OCI-LY7 (cell line): ENCODE results near the gene TMEM45B. TPM values are rescaled to one million over a fixed set of nuclear protein-coding genes. Genes with fewer than 3 reads are reported as not detected.
"Not testable (repeated sequence)": the region's sequence is repeated elsewhere in the genome, so short reads cannot be mapped to it uniquely, and the experiment has no call there.

Source experiments
- BruUV-seq: library from RNA; stranded (reverse); fragments of 400-500 nt; replicated peaks from 2 replicates; lab custom pipeline; 2021; lab: Mats Ljungman, UMichigan
- CTCF ChIA-PET: fragments of 300-600 bp; sonication (Branson Sonifier 250); formaldehyde crosslinking; loops from one replicate; lab custom pipeline; 2022; ENCODE audit warnings: antibody characterized with exemption; ENCODE audit not compliant: unreplicated experiment; lab: Charles Lee
- POLR2A ChIA-PET: fragments of 300-600 bp; sonication (Branson Sonifier 250); formaldehyde crosslinking; loops from one replicate; lab custom pipeline; 2022; ENCODE audit warnings: antibody characterized with exemption; lab: Charles Lee
- DNase-seq: peaks from one replicate; pipeline ENCODE4 v3.0.0-alpha.2; 2015; ENCODE audit warnings: low spot score
- H2AFZ ChIP-seq: fragments of 200-600 bp; sonication (generic), shearing (Covaris generic); 2 replicates; pipeline ENCODE4 v1.6.1; 2014; ENCODE audit warnings: mild to moderate bottlenecking, antibody characterized with exemption, low read length, moderate library complexity
- H3K27ac ChIP-seq: fragments of 200-600 bp; sonication (generic); 2 replicates; pipeline ENCODE4 v1.5.1; 2014; ENCODE audit warnings: mixed run types, low read depth, mild to moderate bottlenecking, moderate library complexity, low read length, inconsistent platforms; ENCODE audit not compliant: poor library complexity, severe bottlenecking
- H3K36me3 ChIP-seq: fragments of 200-600 bp; sonication (generic); 2 replicates; pipeline ENCODE4 v1.6.1; 2014; ENCODE audit warnings: mild to moderate bottlenecking, antibody characterized with exemption, low read length, moderate library complexity, mixed read lengths; ENCODE audit not compliant: insufficient read depth
- H3K4me1 ChIP-seq: fragments of 200-600 bp; sonication (generic); 2 replicates; pipeline ENCODE4 v1.5.1; 2014; ENCODE audit warnings: mild to moderate bottlenecking, low read length; ENCODE audit not compliant: insufficient read depth, poor library complexity, severe bottlenecking
- H3K4me2 ChIP-seq: fragments of 200-600 bp; sonication (generic); 2 replicates; pipeline ENCODE4 v1.6.1; 2014; ENCODE audit warnings: mild to moderate bottlenecking, low read length
- H3K4me3 ChIP-seq: fragments of 200-600 bp; sonication (generic); 2 replicates; pipeline ENCODE4 v1.5.1; 2014; ENCODE audit warnings: mild to moderate bottlenecking, low read depth, low read length; ENCODE audit not compliant: poor library complexity, severe bottlenecking
- H3K79me2 ChIP-seq: fragments of 200-600 bp; sonication (generic); 2 replicates; pipeline ENCODE4 v1.6.1; 2016; ENCODE audit warnings: low read depth, mild to moderate bottlenecking, low read length, moderate library complexity, mixed read lengths; ENCODE audit not compliant: insufficient read depth
- H3K9me2 ChIP-seq: fragments of 200-600 bp; sonication (generic); 2 replicates; pipeline ENCODE4 v1.6.1; 2016; ENCODE audit warnings: mild to moderate bottlenecking, low read length, mixed read lengths; ENCODE audit not compliant: insufficient read depth
- H3K9me3 ChIP-seq: fragments of 200-600 bp; sonication (generic); 2 replicates; pipeline ENCODE4 v1.6.1; 2014; ENCODE audit warnings: mild to moderate bottlenecking, mixed run types, low read length, mixed read lengths
- H4K20me1 ChIP-seq: fragments of 200-600 bp; sonication (generic); 2 replicates; pipeline ENCODE4 v1.6.1; 2014; ENCODE audit warnings: mild to moderate bottlenecking, antibody characterized with exemption, low read length, moderate library complexity, mixed read lengths; ENCODE audit not compliant: insufficient read depth
- EZH2phosphoT487 ChIP-seq: fragments of 200-600 bp; sonication (generic); IDR thresholded peaks from 2 replicates; pipeline ENCODE4 v1.6.1; 2018; ENCODE audit warnings: low read depth, borderline replicate concordance, mild to moderate bottlenecking, mixed run types, antibody characterized with exemption, low read length, moderate library complexity, mixed read lengths
- intact Hi-C: fragments of 100-400 bp; cut with micrococcal nuclease; formaldehyde crosslinking; loops from one replicate; pipeline ENCODE4 v1.10.0; 2022; ENCODE audit not compliant: unreplicated experiment
- total RNA-seq, 2 experiments: library from RNA; depleted of rRNA in 1 of 2; stranded (reverse); fragments of >200 nt in 1 of 2; shearing (Covaris generic) in 1 of 2; gene quantifications; 2 replicates each; pipeline ENCODE4 v1.2.3, GENCODE V29; 2014 to 2022
- TF ChIP-seq, protein P1 (sequence below): fragments of 200-600 bp; sonication (generic); conservative IDR thresholded peaks from 2 replicates; pipeline ENCODE4 v1.5.1; 2014; ENCODE audit warnings: mild to moderate bottlenecking, antibody characterized with exemption, low read length, moderate library complexity, mixed read lengths

The TMEM45B gene
- total RNA-seq, 2 experiments from 2014 or later: not detected

- H3K9me2 ChIP-seq: no peaks in the 10 kb centered on the region
- ChIA-PET CTCF (no interaction called here), POLR2A (no interaction called here)
- H3K4me3 ChIP-seq: no peak overlapping the region
- no peaks in the 10 kb centered on the region for H3K79me2 ChIP-seq
- no peaks in the 10 kb centered on the region for H3K9me3 ChIP-seq
- BruUV-seq: no TSS peak
- DNase-seq: no peak
- H3K4me2 ChIP-seq: no peak overlapping the region
- H2AFZ ChIP-seq: no peak overlapping the region
- intact Hi-C loops: no loop called here
- TF ChIP-seq, protein P1, sequence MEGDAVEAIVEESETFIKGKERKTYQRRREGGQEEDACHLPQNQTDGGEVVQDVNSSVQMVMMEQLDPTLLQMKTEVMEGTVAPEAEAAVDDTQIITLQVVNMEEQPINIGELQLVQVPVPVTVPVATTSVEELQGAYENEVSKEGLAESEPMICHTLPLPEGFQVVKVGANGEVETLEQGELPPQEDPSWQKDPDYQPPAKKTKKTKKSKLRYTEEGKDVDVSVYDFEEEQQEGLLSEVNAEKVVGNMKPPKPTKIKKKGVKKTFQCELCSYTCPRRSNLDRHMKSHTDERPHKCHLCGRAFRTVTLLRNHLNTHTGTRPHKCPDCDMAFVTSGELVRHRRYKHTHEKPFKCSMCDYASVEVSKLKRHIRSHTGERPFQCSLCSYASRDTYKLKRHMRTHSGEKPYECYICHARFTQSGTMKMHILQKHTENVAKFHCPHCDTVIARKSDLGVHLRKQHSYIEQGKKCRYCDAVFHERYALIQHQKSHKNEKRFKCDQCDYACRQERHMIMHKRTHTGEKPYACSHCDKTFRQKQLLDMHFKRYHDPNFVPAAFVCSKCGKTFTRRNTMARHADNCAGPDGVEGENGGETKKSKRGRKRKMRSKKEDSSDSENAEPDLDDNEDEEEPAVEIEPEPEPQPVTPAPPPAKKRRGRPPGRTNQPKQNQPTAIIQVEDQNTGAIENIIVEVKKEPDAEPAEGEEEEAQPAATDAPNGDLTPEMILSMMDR: no peak
- no peak for TF ChIP-seq EZH2phosphoT487
- H4K20me1 ChIP-seq: no peaks in the 10 kb centered on the region
- no peaks in the 10 kb centered on the region for H3K36me3 ChIP-seq
- no peak overlapping the region for H3K27ac ChIP-seq
- H3K4me1 ChIP-seq: no peaks in the 10 kb centered on the region
Observed at GRCh38 chr11:129817534-129818051, 1.9 kb downstream of the TMEM45B start.

- H3K4me1 ChIP-seq, BruUV-seq, H3K4me2 ChIP-seq, H3K9me2 ChIP-seq, H3K79me2 ChIP-seq, DNase-seq, H3K4me3 ChIP-seq, H3K27ac ChIP-seq, H3K36me3 ChIP-seq, H4K20me1 ChIP-seq, H3K9me3 ChIP-seq, H2AFZ ChIP-seq, CTCF ChIA-PET, intact Hi-C loops: not testable (repeated sequence)
- POLR2A ChIA-PET: interaction anchor here (0.7 kb wide), 1 partner anchor 32 kb away, joined by 3 read pairs; no protein-coding TSS in a partner anchor
Observed at GRCh38 chr11:129818236-129818635, 2.6 kb downstream of the TMEM45B start.

GRCh38 chr11:129819237-129819636, 3.6 kb downstream of the TMEM45B start:
- intact Hi-C loops: no loop called here
- no peaks in the 10 kb centered on the region for H3K9me2 ChIP-seq

GRCh38 chr11:129820228-129820627, 4.6 kb downstream of the TMEM45B start:
- H3K79me2 ChIP-seq, POLR2A ChIA-PET, H3K36me3 ChIP-seq, H3K4me1 ChIP-seq, H3K9me2 ChIP-seq, BruUV-seq, H4K20me1 ChIP-seq, CTCF ChIA-PET, H3K4me3 ChIP-seq, H3K27ac ChIP-seq, intact Hi-C loops, H3K9me3 ChIP-seq, H3K4me2 ChIP-seq, H2AFZ ChIP-seq, DNase-seq: not testable (repeated sequence)

More at GRCh38 chr11:129819237-129819636, 3.6 kb downstream of the TMEM45B start:
- CTCF ChIA-PET: no interaction called here
- no peak overlapping the region for H2AFZ ChIP-seq
- H3K4me2 ChIP-seq: no peak overlapping the region
- H4K20me1 ChIP-seq: no peaks in the 10 kb centered on the region
- H3K4me3 ChIP-seq: no peak overlapping the region
- POLR2A ChIA-PET: interaction anchor here (0.9 kb wide), 1 partner anchor 9 kb away, joined by 3 read pairs; no protein-coding TSS in a partner anchor
- H3K9me3 ChIP-seq: no peaks in the 10 kb centered on the region
- no peak overlapping the region for H3K27ac ChIP-seq
- no peak for DNase-seq
- no peaks in the 10 kb centered on the region for H3K79me2 ChIP-seq
- no TSS peak for BruUV-seq
- H3K4me1 ChIP-seq: no peaks in the 10 kb centered on the region
- H3K36me3 ChIP-seq: no peaks in the 10 kb centered on the region
- TF ChIP-seq EZH2phosphoT487: no peak
- TF ChIP-seq, protein P1: no peak

GRCh38 chr11:129823281-129823680, 7.6 kb downstream of the TMEM45B start:
- H3K9me3 ChIP-seq, H3K4me3 ChIP-seq, H3K4me2 ChIP-seq, BruUV-seq, H3K36me3 ChIP-seq, H3K79me2 ChIP-seq, H2AFZ ChIP-seq, DNase-seq, H4K20me1 ChIP-seq, H3K9me2 ChIP-seq, CTCF ChIA-PET, intact Hi-C loops, H3K4me1 ChIP-seq, H3K27ac ChIP-seq: not testable (repeated sequence)
- POLR2A ChIA-PET: interaction anchor here (0.6 kb wide), 2 partner anchors 24 to 706 kb away, joined by 3 read pairs; no protein-coding TSS in a partner anchor
